NCI-H2227 (cell line): Measurements from ENCODE around the gene RNF227.
"Not testable (repeated sequence)": the region's sequence is repeated elsewhere in the genome, so short reads cannot be mapped to it uniquely, and the experiment has no call there.

Experiments
- DNase-seq: peaks from one replicate; lab custom pipeline; 2025; ENCODE audit not compliant: unreplicated experiment; lab: John Stamatoyannopoulos, UW

RNF227 gene

DNA sequence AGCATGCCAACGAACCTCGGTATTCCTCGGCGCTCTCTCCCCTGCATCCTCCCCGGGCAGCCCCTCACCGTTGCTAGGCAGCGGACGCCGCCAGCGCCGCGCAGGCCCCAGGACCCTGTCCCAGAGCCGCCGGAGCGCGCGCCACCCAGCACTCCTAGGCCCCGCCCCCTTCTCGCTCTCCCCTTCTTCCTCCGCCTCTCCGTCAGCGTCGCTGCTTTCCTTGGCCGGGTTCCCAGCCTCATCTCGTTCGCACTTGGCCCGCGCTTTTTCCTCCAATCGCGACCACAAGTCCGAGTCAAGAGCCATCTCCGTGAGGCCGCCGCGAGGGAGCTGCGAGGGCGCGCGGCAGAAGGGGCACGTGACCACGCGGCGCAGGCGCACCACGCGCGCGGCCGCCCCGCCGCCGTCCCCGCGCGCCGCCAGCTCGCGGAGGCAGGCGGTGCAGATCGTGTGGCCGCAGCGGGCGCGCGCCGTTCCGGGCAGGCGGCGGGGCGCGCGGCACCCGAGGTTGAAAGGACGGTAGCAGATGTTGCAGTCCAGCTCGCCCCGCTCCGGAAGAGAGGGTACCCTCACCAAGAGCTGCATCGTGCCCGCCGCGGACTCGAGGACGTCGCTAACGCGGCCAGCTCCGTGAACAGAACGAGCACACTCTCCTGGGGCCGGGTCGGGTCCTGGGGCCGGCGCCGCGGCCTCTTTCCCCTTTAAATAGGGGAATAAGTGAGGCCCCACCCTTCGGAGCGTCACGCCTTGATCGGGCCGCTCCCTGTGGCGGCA lies at the start of gene RNF227:
TSS of gene RNF227 (minus strand) at position 679 of the 774 bp plus-strand sequence. CDS start at position 585, 94 bp downstream.
- peak; percentile 94 for DNase-seq

DNA sequence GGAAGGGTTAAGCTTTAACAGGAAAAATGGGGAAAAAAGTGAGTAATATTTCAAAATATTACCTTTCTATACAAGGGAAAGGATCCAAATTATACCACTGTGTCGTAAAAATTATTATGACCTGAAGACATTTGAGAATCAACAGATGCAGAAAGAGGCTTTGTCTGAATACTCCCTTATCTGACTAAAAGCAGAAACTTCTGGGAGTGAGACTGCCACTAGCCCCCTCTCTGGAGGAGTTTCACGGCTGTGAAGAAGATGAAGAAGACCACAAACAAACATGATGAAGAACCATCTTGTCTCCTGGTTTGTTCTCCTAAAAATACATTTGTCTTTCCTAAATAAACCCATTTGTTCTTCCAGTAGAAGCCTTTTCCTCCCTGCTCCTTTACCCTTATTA lies 45.3 kb upstream of the RNF227 start:
- DNase-seq: no peak

DNA sequence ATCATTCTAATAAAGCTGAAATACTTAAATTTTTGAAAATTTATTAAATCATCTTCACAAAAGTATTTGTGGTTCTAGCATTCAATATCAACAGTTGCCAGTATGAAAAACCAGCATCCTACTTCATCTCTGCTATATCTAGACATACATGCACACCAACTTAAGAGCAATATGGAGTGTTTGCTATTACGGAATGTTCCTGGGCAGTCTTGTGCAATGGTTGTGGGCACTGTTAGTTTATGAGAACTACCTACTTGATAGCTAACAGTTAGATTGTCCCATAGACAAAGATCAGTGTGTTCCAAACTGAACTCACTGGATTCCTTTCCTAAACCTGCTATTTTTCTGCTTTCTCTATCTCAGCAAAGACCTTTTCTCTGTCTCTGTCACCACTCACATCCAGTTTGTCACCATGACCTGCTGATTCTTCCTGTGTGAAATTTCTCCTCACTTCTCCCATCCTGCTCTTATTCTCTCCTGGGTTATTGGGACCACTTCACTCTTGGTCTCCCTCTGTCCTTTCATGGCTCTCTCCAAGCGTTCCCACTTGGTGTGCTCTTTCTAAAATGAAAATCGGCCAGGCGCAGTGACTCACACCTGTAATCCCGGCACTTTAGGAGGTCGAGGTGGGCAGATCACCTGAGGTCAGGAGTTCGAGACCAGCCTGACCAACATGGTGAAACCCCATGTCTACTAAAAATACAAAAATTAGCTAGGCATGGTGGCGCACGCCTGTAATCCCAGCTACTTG lies 43.6 kb upstream of the RNF227 start:
- no peak for DNase-seq

- no peak for DNase-seq
Observed at GRCh38 chr17:7956228-7956965, 40.3 kb upstream of the RNF227 start.

DNA sequence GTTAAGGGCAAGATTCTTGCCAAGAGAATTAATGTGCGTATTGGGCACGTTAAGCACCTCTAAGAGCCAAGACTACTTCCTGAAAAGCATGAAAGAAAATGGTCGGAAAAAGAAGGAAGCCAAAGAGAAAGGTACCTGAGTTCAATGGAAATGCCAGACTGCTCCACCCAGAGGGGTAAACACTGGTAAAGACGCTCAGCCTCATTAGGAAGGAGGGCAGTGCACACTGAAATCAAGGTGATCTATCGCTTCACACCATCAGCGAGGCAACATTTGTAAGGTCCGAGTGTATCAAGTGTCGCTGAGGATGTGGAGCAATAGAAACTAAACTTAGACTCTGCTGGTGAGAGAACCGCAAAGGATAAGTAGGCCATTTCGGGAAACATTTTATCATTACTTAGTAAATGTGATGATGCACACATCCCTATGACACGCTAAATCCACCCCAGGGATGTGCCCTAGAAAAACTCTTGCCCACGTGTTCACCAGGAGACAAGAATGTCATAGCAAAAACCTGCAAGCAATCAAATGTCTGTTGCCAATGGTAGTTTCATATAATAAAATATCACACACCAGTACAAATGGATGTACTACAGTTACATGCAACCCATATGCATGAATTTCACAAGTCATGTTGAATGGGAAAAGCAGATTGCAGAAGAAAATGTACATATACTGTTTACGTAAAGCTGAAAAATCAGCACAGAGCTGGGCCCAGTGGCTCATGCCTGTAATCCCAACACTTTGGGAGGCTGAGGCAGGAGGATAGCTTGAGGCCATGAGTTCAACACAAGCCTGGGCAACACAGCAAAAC lies 39.5 kb upstream of the RNF227 start:
- DNase-seq: no peak

GRCh38 chr17:7953266-7953665 lies 37.2 kb upstream of the RNF227 start:
- not testable (repeated sequence) for DNase-seq

DNA sequence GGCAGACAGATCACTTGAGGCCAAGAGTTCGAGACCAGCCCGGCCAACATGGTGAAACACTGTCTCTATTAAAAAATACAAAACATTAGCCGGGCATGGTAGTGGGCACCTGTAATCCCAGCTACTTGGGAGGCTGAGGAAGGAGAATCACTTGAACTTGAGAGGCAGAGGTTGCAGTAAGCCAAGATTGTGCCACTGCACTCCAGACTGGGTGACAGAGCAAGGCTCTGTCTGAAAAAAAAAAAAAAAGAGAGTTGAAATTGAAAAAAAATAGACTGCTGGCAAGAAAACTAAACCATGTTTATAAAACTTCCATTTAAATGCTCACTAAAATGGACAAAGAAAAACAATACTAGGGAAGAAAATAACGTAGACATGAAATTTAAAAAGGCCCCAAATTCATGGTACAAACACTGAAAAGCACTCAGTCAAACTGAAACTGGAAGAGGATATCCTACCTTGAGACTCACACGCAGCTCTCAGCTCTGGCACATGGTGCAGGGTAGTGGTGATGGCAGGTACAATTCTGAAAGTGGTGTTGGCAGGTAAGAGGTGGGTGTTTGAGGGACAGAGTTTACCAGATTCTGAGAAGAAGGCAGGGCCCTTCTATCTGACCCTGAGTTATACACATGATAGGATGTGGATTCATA lies 35.2 kb upstream of the RNF227 start:
- no peak for DNase-seq

GRCh38 chr17:7950578-7950977 lies 34.5 kb upstream of the RNF227 start:
- DNase-seq: no peak

- no peak for DNase-seq
Observed at GRCh38 chr17:7947651-7948050, 31.6 kb upstream of the RNF227 start.

DNA sequence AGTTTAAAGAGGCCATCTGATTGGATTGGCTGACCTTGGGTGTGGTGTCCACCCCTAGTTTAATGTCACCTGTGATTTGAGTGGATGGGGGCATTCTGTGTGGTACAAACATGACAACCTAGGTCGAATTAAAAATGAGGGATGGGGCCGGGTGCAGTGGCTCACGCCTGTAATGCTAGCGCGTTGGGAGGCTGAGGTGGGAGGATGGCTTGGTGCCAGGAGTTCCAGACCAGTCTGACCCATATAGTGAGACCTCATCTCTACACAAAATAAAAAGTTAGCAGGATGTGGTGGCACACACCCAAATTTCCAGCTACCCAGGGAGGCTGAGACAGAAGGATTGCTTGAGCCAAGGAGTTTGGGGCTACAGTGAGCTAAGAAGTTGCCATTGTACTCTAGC lies 30.4 kb upstream of the RNF227 start:
- DNase-seq: no peak

GRCh38 chr17:7945651-7946050 lies 29.6 kb upstream of the RNF227 start:
- no peak for DNase-seq

- DNase-seq: no peak
Observed at GRCh38 chr17:7944326-7944725, 28.2 kb upstream of the RNF227 start.

GRCh38 chr17:7943291-7943690 lies 27.2 kb upstream of the RNF227 start:
- DNase-seq: no peak

GRCh38 chr17:7940743-7941142 lies 24.7 kb upstream of the RNF227 start:
- DNase-seq: no peak

GRCh38 chr17:7940034-7940433 lies 23.9 kb upstream of the RNF227 start:
- no peak for DNase-seq

DNA sequence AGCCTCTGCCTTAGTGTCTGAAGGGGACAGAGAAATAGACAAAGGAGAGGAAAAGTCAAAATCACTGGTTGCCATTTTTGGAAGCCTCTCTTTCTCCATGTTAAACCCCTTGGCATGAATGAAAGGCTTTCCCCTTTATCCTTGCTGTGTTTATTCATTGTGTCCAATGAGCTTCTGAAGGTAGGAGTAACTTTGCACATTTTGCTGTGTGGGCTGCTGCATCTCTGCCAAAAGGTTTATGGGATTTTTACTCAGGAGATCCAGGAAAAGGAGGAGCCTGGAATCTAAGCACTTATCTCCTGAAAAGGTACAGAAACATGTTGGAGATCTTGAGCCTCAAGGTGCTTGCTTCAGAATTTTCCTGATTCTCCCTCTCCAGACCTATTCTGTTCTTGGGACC lies 19.8 kb upstream of the RNF227 start:
- DNase-seq: no peak

- DNase-seq: peak; percentile 38
Observed at GRCh38 chr17:7932949-7933348, 16.9 kb upstream of the RNF227 start.

DNA sequence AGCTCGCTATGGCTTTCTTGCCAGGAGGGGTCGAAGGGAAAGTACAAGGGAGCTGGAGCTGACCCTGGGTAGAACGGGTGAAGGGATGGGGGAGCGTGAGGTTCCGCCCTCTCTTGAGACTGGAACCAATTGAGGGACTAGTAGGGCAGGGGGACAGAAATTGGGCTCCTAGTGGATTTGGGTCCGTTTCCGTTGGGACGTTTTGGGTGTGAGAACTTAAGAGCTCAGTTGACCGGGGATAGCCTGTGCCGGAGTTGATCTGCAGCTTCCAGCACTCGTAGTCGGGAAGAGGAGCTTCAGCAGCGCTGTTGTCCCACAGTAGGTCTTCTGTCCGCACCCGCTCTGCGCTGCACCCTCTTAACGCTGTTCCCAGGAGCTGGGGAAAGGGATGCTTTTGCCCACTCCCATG lies 16.4 kb upstream of the RNF227 start:
- no peak for DNase-seq

DNA sequence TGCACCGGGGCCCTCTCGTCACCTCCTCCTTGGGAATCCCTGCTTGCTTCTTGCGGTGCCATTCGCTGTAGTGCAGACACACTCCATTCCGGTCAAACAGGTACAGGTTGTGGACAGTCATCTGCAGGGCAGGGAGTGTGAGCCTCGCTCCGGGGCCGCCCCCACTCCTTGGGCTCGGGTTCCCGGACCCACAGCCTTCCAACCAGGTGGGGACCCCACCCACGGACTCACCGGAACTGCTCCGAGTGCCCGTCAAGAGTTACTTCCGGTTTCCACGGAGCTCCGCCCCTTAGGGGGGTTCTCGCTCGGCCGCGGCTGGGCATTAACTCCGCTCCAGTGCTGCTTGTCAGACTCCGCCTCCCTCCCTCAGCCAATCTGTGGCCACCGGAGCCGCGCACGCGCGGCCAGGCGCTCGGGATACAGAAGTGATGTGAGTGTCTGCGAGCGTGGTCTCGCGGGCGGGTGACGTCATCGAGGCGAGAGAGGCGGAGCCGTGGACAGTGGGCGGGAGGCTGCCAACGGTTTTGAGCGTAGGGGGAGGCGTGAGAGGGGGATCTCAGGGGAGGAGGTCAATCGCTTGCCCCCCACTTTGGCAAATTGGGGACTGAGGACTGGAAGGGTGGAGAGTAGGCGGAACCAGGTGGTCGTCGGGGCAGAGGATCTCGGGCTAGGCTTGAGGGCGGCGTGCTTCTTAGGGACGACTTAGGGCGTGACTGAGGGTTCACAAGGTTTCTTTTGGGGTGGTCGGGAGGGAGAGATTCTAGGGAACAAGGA lies 15.8 kb upstream of the RNF227 start, which contains the start of the genes CNTROB and TRAPPC1:
TSS of gene CNTROB (plus strand) at position 498 of the 774 bp plus-strand sequence. CDS start 874 bp downstream, outside the sequence.
TSS of gene TRAPPC1 (minus strand) at position 238 of the 774 bp plus-strand sequence. CDS start at position 121, 117 bp downstream.
- peak; percentile 97 for DNase-seq
